Measurements from ENCODE around the gene CLEC19A. TPM values are rescaled to one million over a fixed set of nuclear protein-coding genes. Genes with fewer than 3 reads are reported as not detected.
"Not testable (repeated sequence)": the region's sequence is repeated elsewhere in the genome, so short reads cannot be mapped to it uniquely, and the experiment has no call there.

Gene CLEC19A
- total RNA-seq, 1 experiment from 2014 or later, result 0.41 TPM

- CTCF ChIA-PET, result no interaction called here
- no peak overlapping the region for H3K4me3 ChIP-seq
Measured at GRCh38 chr16:19314718-19315425, 29.3 kb downstream of the CLEC19A start.

DNA sequence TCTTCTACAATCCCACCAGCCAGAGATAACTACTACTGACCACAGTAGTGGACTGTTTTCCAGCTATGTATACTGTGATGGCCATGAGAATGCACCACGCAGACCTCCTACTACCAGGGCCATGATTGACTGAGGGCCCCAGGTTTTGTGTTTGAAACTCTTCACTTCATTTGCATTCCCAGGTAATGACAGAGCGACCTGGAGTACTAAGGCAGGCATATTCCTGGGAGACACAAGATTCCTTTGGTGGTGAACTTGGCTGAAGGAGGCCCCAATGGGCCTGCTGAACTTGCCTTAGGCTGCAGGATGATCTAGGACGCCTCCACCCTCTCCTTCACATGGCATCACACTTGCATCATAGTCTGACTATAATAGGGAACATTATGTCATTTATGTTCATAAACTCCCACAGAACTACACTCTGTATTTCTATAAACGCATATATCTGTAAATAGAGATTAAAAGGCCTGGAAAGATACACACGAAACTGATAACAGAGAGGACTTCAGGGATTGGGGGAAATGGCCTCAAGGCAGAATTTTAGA, 30.4 kb downstream of the CLEC19A start:
- H3K9me3 ChIP-seq (ENCODE audit: insufficient read depth, low read depth), result no peaks in the 10 kb centered on the region
- no peak for TF ChIP-seq EZH2 (IDR thresholded peaks at IDR 0.05; ENCODE audit: low read depth)
- TF ChIP-seq CTCF (conservative IDR thresholded peaks at IDR 0.05), result no peak
- no peaks in the 10 kb centered on the region for H3K27me3 ChIP-seq (ENCODE audit: insufficient read depth, low read depth)
- no peak overlapping the region for H3K4me3 ChIP-seq
- H3K79me2 ChIP-seq (ENCODE audit: low read depth), result no peaks in the 10 kb centered on the region
- no peaks in the 10 kb centered on the region for H3F3A ChIP-seq (ENCODE audit: insufficient read depth, low read depth)
- no peaks in the 10 kb centered on the region for H3K9me2 ChIP-seq (ENCODE audit: insufficient read depth)
- no peak for DNase-seq
- ChIA-PET CTCF (no interaction called here), POLR2A (ENCODE audit: unreplicated experiment) (no interaction called here)
- BruUV-seq (replicated peaks), result no TSS peak
- no peaks in the 10 kb centered on the region for H3K4me1 ChIP-seq (replicated peaks; ENCODE audit: insufficient read depth)
- no peak overlapping the region for H3K4me2 ChIP-seq
- intact Hi-C loops (cut with micrococcal nuclease; ENCODE audit: unreplicated experiment), result no loop called here
- H3K36me3 ChIP-seq (ENCODE audit: low read depth), result no peaks in the 10 kb centered on the region
- no peaks in the 10 kb centered on the region for H4K20me1 ChIP-seq (ENCODE audit: insufficient read depth)
- no peak overlapping the region for H3K27ac ChIP-seq
- H2AFZ ChIP-seq, result no peak overlapping the region

More at GRCh38 chr16:19314718-19315425, 29.3 kb downstream of the CLEC19A start:
- intact Hi-C loops (cut with micrococcal nuclease; ENCODE audit: unreplicated experiment), result no loop called here
- Histone ChIP-seq H3K4me2 (no peak overlapping the region), H3K9me2 (ENCODE audit: insufficient read depth) (no peaks in the 10 kb centered on the region), H4K20me1 (ENCODE audit: insufficient read depth) (no peaks in the 10 kb centered on the region), H3K36me3 (ENCODE audit: low read depth) (no peaks in the 10 kb centered on the region), H3K79me2 (ENCODE audit: low read depth) (no peaks in the 10 kb centered on the region), H2AFZ (no peak overlapping the region), H3K27ac (no peak overlapping the region), H3K27me3 (ENCODE audit: insufficient read depth, low read depth) (no peaks in the 10 kb centered on the region), H3K9me3 (ENCODE audit: insufficient read depth, low read depth) (no peaks in the 10 kb centered on the region), H3K4me1 (replicated peaks; ENCODE audit: insufficient read depth) (no peaks in the 10 kb centered on the region), H3F3A (ENCODE audit: insufficient read depth, low read depth) (no peaks in the 10 kb centered on the region)
- DNase-seq, result no peak
- BruUV-seq (replicated peaks), result no TSS peak
- POLR2A ChIA-PET (ENCODE audit: unreplicated experiment), result no interaction called here
- TF ChIP-seq CTCF (conservative IDR thresholded peaks at IDR 0.05) (no peak), EZH2 (IDR thresholded peaks at IDR 0.05; ENCODE audit: low read depth) (no peak)

DNA sequence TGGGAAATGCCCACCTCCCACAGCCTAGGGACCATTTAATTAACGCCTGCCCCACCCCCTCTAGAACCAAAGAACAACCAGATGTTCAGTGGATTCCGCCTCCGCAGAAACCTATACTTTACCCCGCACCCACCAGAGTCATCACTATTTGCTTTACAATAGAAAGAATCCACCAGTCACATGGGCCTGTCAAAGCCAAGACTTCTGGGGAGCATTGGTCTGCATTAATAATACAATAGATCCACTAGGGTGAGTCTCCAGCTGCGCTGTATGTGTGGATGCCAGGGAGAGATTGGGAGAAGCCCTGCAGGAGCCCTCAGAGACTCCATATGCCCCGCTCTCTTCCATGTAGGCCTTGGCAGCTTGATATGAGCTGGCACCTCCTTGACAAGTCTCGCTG, 31.3 kb downstream of the CLEC19A start:
- Histone ChIP-seq H3K36me3 (ENCODE audit: low read depth) (no peaks in the 10 kb centered on the region), H2AFZ (no peak overlapping the region), H3F3A (ENCODE audit: insufficient read depth, low read depth) (no peaks in the 10 kb centered on the region), H4K20me1 (ENCODE audit: insufficient read depth) (no peaks in the 10 kb centered on the region), H3K4me2 (no peak overlapping the region), H3K4me3 (no peak overlapping the region), H3K4me1 (replicated peaks; ENCODE audit: insufficient read depth) (no peaks in the 10 kb centered on the region), H3K79me2 (ENCODE audit: low read depth) (no peaks in the 10 kb centered on the region), H3K9me3 (ENCODE audit: insufficient read depth, low read depth) (no peaks in the 10 kb centered on the region), H3K27ac (no peak overlapping the region), H3K9me2 (ENCODE audit: insufficient read depth) (no peaks in the 10 kb centered on the region), H3K27me3 (ENCODE audit: insufficient read depth, low read depth) (no peaks in the 10 kb centered on the region)
- TF ChIP-seq CTCF (conservative IDR thresholded peaks at IDR 0.05), result no peak
- TF ChIP-seq EZH2 (IDR thresholded peaks at IDR 0.05; ENCODE audit: low read depth), result no peak
- ChIA-PET POLR2A (ENCODE audit: unreplicated experiment) (no interaction called here), CTCF (no interaction called here)
- no TSS peak for BruUV-seq (replicated peaks)
- intact Hi-C loops (cut with micrococcal nuclease; ENCODE audit: unreplicated experiment), result no loop called here
- no peak for DNase-seq

GRCh38 chr16:19321186-19321585, 35.7 kb downstream of the CLEC19A start:
- H3K27ac ChIP-seq; intact Hi-C loops (cut with micrococcal nuclease; ENCODE audit: unreplicated experiment); H3K4me1 ChIP-seq (replicated peaks; ENCODE audit: insufficient read depth); H3K4me2 ChIP-seq; CTCF ChIA-PET; H3F3A ChIP-seq (ENCODE audit: insufficient read depth, low read depth); H2AFZ ChIP-seq; H3K27me3 ChIP-seq (ENCODE audit: insufficient read depth, low read depth); BruUV-seq (replicated peaks); DNase-seq; POLR2A ChIA-PET (ENCODE audit: unreplicated experiment); H3K36me3 ChIP-seq (ENCODE audit: low read depth); H3K9me3 ChIP-seq (ENCODE audit: insufficient read depth, low read depth); H3K4me3 ChIP-seq; H4K20me1 ChIP-seq (ENCODE audit: insufficient read depth); H3K9me2 ChIP-seq (ENCODE audit: insufficient read depth); H3K79me2 ChIP-seq (ENCODE audit: low read depth): not testable (repeated sequence)

All from PC-9 (cell line).